ENCODE results near the gene SYT14.
"Not testable (repeated sequence)": the region's sequence is repeated elsewhere in the genome, so short reads cannot be mapped to it uniquely, and the experiment has no call there.

SYT14 gene

DNA sequence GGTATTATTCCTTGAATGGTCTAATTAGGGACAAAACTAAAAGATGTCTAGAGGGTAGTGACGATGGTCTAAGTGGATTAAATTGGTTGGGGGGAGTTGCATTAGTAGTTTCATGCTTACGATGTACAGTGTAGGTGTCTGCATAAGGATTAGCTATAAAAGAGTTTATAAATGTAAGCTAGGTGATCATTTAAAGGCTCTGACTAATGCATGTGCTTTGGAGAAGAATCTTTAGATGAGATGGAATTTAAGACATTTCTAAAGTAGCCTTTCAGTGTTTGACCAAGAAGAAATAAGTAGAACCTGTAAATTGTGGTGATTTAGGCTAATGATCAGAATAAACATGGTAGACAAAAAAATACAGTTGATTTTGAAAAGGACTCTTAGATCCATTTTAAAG is 7.4 kb downstream of the SYT14 start:
- no peak for DNase-seq (ENCODE audit: low spot score)

DNA sequence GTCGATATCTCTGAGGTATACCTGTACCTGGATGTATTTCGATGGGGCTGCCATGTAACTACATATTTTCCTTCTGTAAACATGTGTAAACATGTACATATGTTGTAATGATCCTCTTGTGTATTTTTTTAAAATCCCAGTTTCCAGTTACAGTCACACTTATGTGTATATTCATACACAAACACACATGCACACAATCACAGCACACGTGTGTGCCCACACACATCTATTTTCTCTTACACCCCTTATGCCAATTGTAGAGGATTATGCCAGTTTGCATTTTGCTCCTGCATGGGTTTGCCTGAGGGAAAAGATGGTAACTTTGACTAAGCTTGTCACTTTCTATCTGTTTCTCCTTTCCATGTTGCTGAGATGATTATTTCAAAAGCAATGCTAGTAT is 10.1 kb downstream of the SYT14 start:
- DNase-seq (ENCODE audit: low spot score): no peak

DNA sequence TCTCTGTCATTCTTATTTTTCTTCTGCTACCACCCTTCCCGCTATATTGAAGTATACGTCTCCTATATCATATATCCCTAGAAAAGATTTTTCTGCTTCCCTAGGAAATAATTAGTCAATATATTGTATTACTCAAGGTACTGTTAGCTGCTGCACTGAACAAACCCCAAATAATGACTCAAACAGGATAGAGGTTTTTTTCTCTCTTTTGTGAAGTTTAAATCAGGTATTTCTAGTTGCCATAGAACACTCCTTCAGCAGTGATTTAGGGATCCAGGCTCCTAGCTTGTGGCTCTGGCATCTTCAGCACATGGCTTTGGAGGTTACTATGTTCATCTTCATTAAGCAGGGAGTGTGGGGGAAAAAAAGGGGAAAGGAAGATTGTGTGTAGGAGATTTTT is 18.1 kb downstream of the SYT14 start:
- no peak for DNase-seq (ENCODE audit: low spot score)

DNA sequence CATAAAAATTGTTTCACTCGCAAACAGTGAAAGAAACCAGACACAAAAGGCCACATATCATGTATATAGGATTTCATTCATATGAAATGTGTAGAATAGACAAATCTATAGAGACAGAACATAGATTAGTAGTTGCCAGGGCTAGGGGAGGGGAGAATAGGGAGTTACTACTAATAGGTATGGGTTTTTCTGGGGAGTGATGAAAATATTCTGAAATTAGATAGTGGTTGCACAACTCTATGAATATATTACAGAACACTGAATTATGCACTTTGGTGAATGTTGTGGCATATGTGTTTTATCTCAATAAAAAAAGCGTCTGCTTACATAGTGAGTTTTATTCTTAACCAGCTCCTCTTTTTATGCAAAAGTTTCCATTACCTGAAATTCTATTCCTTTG is 21.6 kb downstream of the SYT14 start:
- no peak for DNase-seq (ENCODE audit: low spot score)

DNA sequence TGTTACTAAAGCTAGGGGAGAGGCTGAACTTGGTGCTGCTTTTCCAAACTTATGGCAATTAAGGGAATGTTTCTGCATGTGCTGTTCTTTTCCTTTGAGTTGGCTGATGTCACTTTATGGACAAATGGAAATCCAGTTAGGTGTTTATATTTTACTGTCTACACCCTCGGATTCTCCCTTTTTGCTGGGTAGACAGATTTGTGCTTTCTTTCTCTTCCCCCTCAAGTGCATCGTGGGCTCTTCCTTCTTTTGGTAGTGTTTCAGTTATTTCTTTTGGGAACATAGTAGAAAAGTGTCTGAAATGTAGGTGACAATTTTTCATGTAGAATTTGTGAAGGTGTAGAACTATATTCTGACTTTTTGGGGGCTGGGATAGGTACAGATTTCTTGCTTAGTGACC is 22.9 kb downstream of the SYT14 start:
- no peak for DNase-seq (ENCODE audit: low spot score)

DNA sequence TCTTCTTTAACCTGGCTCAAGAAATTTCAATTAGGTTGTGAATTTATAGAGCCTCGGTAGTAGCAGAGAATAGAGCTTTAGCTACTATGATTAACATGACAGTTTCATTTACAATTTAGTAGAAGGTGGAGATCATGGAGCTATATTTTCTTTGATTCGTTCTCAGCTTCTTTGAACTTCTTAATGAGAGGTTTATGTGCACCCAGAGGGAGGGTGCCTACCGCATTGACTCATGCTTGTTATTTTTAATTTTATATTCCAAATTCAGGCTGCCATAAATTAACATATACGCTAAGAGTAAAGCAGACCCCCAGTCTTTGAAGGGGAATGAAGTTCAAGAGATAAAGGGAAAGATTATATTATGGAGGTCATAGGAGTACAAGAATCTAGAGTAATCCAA is 24.4 kb downstream of the SYT14 start:
- DNase-seq (ENCODE audit: low spot score): no peak

DNA sequence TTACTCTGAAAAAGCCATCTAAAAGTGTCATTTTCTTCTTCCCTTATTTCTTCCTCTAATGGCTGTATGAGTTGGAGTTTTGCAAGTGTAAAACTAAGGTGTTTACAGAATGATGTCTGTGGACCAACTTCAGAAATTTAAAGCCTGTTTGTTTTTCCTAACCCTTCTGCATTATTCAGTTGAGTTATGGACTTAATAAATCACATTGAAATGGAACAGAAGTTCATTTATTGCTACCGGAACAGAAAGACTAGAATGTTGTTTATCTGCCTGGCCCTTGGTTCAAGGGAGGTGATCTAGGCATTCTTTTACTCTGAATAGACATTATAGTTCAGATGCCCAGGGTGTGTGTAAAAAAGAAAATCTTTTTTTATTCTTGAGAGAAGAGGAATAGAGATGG is 24.8 kb downstream of the SYT14 start:
- DNase-seq (ENCODE audit: low spot score): no peak

DNA sequence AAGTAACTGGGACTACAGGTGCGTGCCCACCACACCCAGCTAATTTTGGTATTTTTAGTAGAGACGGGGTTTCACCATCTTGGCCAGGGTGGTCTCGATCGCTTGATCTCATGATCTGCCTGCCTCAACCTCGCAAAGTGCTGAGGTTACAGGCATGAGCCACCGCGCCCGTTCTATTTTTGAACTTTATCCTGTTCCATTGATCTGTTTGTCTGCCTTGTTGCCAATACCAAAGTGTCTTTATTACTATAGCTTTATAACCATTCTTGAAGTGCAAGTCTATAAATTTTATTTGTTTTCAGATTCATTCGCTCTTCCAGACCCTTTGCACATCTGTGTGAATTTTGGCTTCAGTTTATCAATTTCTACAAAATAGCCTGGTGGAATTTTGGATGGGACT is 28.0 kb downstream of the SYT14 start:
- no peak for DNase-seq (ENCODE audit: low spot score)

DNA sequence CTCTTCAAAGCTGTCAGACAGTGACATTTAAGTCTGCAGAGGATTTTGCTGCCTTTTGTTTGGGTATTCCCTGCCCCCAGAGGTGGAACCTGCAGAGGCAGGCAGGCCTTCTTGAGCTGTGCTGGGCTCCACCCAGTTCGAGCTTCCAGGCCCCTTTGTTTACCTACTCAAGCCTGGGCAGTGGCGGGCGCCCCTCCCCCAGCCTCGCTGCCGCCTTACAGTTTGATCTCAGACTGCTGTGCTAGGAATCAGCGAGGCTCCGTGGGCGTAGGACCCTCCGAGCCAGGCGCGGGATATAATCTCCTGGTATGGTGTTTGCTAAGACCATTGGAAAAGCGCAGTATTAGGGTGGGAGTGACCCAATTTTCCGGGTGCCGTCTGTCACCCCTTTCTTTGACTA is 40.7 kb downstream of the SYT14 start:
- DNase-seq (ENCODE audit: low spot score): not testable (repeated sequence)

DNA sequence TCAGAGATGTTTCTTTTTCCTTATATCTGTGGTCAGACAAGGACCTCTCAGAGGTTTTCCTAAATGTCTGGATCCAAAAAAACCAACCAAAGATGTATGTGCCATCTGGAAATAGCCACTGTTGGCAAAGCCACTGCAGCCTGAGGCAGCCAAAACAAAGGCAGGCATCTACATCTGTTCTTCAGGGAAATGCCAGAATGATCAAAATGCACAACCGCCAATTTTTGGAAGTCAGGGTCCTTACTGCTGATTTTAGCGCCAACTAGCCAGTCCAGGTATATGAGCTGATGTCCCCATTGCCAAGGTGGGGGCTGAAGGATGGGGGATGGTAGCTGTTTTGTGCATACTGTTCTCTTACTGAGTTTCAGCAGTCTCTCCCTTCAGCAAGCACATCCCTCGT is 45.9 kb downstream of the SYT14 start:
- DNase-seq (ENCODE audit: low spot score): no peak

DNA sequence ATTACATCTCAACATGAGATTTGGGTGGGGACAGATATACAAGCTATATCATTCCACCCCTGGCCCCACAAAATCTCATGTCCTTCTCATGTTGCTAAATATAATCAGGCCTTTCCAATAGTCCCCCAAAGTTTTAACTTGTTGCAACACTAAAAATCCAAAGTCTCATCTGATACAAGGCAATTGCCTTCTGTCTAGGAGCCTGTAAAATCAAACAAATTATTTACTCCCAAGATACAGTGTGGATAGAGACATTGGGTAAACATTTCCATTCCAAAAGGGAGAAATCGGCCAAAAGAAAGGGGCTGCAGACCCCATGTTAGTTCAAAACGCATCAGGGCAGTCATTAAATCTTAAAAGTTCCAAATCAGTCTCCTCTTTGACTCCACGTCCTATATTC is 47.0 kb downstream of the SYT14 start:
- DNase-seq (ENCODE audit: low spot score): no peak

DNA sequence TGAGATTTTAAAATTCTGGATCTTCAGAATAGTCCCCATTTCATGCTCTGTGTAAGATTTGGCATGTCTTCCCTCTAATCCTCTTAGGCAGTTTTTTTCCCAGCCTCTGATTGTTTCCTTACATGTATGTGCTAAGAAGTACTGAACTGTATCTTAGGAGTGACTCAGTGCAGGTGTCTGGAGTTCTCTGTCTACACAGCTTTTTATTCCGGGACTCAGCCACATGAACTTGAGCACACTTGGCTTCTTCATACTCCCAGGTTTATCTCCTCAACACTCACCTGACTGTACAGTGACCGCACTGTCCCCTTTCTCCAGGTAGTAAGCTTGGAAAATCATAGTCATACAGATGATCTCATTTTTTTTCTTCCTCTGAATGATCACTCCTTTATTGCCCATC is 50.7 kb downstream of the SYT14 start:
- no peak for DNase-seq (ENCODE audit: low spot score)

DNA sequence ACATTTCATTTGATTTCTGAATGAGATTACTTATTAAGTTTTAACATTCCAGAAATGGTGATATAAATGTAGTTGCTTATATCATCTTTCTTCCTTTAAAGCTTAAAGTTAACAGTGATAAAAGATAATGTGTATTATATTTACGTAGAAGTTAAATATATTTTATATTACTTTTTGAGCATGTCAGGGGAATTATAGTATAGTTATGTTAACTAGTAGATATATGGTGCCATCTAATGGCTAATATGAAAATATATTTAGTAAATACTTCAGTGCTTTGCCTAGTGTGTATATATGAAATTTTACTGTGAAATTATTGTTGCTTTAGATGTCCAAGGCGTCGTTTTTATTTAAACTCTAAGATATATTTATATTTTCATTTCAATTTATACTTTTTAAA is 51.5 kb downstream of the SYT14 start:
- peak; percentile 64 for DNase-seq (ENCODE audit: low spot score)

DNA sequence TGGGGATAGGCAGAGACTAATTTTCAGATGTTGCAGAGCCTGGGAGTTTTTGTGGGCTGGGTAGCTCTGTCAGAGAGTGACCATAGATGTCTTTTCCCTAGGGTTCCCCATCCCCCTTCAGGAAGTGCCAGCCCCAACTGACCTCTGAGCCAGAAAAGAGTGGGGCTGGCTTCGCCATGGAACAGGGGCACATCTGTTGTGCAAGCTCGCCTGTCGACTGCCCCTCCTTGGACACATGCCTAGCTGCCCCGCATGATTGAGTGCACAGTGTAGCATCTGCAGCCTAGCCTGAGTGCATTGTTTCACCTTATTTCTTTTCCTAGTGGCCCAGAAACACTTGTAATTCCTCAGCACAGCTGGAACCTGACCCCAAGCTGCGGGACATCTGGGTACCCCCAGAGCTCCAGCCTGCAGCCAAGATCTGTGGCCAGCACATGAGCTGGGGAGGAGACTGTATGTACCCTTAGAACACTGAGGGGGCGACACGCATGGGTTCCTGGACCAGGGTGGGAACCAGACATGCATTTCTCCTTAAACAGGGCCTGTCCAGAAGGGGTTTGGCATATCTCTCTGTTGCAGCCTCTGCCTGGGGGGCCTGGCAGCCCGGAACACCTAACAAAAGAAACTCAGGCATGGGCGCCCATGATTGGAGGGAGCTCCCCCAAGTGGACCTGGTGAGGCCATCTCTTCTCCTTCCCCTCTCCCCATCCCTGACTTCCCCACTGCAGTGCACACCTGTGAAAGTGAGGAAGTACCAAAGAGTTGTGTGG is 55.2 kb downstream of the SYT14 start:
- DNase-seq (ENCODE audit: low spot score): no peak

DNA sequence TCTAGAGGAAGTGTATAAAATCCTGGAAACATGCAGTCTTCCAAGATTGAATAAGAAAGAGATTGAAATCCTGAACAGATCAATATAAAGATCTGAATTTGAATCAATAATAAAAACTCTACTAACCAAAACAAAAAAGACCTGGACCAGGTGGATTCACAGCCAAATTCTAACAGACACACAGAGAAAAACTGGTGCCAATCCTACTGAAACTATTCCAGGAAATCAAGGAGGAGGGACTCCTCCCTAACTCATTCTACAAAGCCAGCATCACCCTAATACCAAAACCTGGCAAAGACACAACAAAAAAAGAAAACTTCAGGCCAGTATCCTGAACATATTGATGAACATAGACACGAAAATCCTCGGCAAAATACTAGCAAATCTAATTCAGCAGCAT is 58.3 kb downstream of the SYT14 start:
- no peak for DNase-seq (ENCODE audit: low spot score)

DNA sequence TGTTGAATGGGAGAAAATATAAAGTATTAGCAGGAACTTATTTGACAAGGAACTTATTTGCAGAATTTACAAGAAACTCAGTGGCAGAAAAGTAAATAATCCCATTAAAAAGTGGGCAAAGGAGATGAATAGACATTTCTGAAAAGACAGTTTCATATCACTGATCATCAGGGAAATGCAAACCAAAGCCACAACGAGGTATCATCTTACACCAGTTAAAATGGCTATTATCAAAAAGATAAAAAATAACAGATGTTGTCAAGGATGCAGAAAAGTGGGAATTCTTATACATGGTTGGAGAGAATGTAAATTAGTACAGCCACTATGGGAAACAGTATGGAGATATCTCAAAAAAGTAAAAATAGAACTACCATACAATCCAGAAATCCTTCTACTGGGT is 61.0 kb downstream of the SYT14 start:
- DNase-seq (ENCODE audit: low spot score): no peak

DNA sequence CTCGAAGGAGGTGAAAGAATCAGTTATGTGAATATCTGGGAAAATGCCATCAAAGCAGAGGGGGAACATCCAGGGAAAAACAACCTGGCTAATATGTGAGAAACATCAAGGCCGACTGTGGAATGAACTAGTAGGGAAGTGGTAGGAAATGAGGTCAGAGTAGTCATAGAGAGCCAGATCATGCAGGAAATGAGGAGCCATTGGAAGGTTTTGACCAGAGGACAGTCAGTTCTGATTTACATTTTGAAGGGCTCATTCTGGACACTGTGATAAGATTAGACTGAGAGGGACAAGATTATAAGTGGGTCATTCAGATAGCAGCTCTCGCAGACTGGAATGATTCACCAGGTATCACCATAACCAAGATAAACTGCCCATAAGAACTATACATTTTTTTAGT is 63.7 kb downstream of the SYT14 start:
- DNase-seq (ENCODE audit: low spot score): no peak

DNA sequence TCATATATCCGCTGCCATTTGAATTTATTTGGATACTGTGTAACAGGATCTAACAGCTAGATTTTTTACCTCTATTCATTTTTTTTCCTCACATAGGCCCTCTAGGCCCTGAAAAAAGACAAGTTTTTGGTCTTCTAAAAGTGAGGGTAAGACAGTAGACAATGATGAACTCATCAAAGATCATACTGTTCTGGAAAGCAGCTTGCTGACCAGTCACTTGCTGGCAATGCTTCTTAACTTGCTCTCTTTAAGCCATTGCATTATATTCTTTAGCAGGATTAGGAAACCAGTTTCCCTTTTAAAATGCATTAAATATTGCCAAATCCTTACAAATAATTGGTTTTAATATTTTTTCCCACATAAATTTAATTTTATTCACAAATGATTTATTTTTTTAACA is 65.5 kb downstream of the SYT14 start:
- DNase-seq (ENCODE audit: low spot score): no peak

DNA sequence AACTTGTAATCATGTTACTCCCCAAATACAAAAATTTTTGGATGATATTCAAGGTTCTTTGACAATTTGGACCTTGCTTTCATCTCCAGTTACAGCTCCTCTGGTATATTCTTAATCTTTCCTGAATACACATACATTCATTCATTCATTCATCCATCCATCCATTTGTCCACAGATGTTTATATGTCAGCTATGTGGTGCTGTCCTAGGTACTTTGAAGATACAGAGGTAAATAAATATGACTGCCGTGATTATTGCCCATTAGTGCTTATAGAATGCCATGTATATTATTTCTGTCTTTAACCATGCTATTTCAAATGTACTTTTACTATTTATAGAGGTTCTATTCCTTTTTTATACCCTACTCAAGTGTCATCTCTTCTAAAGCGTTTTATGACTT is 72.1 kb downstream of the SYT14 start:
- DNase-seq (ENCODE audit: low spot score): no peak

DNA sequence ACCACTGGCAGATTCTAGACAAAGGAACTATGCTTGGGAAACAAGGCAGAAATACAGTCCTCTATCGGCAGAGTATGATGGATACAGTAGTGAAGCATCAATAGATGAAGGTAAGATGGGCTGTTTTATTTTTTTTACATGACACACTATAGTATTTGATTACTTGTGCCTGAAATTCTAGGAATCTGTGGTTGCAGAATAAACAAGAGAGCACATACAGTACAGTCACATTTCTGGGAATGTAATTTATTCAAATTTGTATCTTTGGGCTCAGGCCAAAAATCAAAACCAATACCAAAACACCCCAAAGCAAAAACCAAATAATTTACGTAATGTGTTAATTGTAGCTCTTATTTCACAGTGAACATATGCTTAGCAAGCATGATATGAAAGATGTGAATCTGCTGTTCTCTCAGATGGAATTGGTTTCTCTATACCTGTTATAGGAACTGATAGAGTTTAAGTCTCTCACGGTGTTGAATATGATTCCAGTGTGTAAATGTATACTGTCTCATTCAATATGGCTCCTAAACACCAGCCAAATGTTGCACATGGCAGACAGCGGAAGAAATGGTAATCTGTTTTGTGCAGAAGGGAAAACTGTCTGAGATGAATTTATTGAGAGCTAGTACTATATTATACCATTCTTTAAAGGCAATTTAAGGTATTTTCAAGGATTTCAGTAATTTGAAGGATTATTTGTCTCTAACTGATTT is 83.3 kb downstream of the SYT14 start:
- no peak for DNase-seq (ENCODE audit: low spot score)

DNA sequence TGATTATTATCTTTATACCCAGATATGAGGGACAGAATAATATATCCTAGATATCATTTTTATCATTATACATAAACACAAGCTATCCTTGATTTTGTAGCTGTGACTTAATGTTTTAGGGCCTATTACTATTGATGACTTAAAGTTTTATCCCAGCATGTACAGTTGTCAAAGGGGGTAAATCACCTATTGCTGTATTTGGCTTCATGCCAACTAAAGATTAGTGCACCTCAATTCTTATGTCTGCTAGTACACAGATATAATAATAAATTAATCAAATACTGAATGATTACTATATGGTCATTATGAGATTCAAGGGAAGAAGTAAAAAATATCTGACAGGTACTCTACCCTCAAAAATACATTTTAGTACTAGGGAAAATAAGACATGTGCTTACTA is 84.0 kb downstream of the SYT14 start:
- DNase-seq (ENCODE audit: low spot score): no peak

DNA sequence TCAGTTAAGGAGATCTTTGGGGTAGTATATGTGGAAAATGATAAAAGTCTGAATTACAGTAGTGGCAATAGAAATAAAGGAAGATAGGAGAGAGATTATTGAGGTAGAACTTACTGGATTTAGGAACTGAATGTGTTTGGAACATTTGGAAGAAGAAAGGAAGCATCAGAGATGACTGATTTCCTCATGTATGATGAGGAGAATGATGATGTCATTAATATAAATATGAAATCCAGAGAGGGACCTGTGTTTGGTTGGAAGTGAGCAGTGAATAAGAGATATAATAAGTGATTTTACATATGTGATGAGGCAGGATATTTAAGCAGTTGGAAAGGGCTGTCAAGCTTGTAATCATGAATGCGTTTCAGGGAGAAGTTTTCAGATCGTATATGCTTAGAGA is 86.3 kb downstream of the SYT14 start:
- no peak for DNase-seq (ENCODE audit: low spot score)

DNA sequence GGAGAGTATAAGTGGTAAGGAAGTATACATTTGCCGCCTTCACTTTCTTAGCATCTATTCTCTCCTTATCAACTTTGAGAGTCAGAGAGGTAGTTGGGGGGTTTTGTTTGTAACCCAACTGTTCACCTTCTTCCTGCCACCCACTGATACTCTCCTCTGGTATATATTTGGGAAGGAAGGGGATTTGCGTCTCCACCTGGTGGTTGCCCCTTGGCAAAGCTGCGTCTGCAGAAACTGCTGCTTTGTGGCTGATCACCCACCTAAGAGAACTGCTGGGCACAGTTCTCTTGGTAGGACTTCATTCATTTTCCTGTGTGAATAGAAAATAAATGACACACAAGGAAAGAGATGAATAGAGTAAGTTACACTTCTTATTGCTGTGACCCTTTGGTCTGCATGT is 87.0 kb downstream of the SYT14 start:
- no peak for DNase-seq (ENCODE audit: low spot score)

DNA sequence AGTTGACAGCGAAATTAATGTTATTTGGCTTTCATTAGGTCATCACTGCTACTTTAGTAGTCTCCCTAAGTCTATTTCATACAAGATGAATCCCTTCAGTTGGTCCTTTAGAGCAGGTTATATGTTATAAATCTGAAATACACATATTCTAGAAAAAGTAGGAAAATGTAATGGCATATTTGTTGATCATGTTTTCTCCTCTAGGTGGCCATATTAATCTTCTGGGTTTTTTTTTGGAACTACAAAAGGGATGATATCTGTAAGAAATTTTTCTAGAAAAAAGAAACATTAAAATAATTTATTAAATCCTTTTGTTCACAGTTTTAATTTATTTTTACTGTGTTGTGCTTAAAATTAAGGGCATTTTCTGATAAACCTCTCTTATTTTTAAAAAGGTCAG is 87.9 kb downstream of the SYT14 start:
- DNase-seq (ENCODE audit: low spot score): no peak

Data from SW480 (cell line).